ENCODE data around the gene COMT. TPM values are rescaled to one million over a fixed set of nuclear protein-coding genes. Genes with fewer than 3 reads are reported as not detected.

The COMT gene
- total and polyA plus RNA-seq, 9 of the 15 experiments (the other 6 are each of a cell fraction or from before 2014, with no cell fraction given), result 12.5 to 351 (median 155) TPM

DNA sequence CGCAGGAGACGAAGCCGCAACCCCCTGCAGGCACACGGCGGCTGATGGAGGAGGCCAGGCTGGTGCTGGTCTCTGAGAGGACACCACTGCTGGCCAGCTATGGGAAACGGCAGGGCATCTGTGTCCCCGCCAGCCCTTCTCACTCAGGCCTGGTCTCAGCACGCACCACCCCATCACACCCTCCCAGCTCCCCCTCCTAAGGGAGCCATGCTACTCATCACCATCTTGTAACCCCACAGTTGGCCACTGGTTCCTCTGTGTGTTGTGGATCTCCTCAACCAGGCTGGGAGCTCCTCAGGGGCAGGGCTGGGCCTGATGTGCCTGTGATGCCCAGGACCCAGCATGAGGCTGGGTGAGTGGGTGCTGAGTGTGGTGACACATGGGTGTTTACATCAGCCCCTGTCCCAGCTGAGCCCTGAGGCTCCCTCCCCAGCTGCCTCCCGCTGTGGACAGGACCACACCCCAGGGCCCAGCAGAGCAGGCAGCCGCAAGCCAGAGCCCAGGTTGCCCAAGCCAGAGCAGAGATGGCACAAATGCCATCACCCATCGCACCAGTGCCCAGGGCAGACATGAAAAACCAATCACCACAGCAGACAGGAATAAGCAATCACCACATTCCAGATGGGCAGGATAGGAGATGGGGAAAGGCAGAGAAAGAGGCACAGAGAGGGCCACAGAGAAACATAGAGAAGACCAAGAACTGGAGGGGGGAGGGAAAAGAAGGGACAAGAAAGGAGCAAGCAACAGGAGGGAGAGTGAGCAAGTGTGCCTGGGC, 66.8 kb downstream of the COMT start (continued):
- no peak for TF ChIP-seq TSC22D4 (tag; IDR thresholded peaks at IDR 0.05)
- TF ChIP-seq ZNF695 (CRISPR knock-in tag; IDR thresholded peaks at IDR 0.05), result no peak
- no peak for TF ChIP-seq MCM2 (IDR thresholded peaks at IDR 0.05; ENCODE audit: low read depth)
- TF ChIP-seq, protein P1, sequence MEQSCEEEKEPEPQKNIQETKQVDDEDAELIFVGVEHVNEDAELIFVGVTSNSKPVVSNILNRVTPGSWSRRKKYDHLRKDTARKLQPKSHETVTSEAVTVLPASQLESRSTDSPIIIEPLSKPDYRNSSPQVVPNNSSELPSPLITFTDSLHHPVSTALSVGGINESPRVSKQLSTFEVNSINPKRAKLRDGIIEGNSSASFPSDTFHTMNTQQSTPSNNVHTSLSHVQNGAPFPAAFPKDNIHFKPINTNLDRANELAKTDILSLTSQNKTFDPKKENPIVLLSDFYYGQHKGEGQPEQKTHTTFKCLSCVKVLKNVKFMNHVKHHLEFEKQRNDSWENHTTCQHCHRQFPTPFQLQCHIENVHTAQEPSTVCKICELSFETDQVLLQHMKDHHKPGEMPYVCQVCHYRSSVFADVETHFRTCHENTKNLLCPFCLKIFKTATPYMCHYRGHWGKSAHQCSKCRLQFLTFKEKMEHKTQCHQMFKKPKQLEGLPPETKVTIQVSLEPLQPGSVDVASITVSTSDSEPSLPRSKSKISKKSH (CRISPR knock-in tag; IDR thresholded peaks at IDR 0.05), result no peak
- 0 out of 4 replicates have a peak, but pooled peaks of 1 of the 2 experiments have one; percentile 16 for TF ChIP-seq HDAC1 (IDR thresholded peaks at IDR 0.05)
- TF ChIP-seq, protein P2, sequence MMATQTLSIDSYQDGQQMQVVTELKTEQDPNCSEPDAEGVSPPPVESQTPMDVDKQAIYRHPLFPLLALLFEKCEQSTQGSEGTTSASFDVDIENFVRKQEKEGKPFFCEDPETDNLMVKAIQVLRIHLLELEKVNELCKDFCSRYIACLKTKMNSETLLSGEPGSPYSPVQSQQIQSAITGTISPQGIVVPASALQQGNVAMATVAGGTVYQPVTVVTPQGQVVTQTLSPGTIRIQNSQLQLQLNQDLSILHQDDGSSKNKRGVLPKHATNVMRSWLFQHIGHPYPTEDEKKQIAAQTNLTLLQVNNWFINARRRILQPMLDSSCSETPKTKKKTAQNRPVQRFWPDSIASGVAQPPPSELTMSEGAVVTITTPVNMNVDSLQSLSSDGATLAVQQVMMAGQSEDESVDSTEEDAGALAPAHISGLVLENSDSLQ (IDR thresholded peaks at IDR 0.05), result no peak
- TF ChIP-seq ZNF785 (CRISPR knock-in tag; IDR thresholded peaks at IDR 0.05), result no peak
- 0 out of 4 replicates have a peak, but pooled peaks of 1 of the 2 experiments have one; percentile 3 for TF ChIP-seq RCOR1 (IDR thresholded peaks at IDR 0.05; ENCODE audit: borderline replicate concordance in 1 of 2, low read depth in 2 of 2, low read length in 2 of 2)
- TF ChIP-seq TBL1XR1 (IDR thresholded peaks at IDR 0.05; ENCODE audit: low read length in 2 of 2), result no peak
- TF ChIP-seq, protein P3, sequence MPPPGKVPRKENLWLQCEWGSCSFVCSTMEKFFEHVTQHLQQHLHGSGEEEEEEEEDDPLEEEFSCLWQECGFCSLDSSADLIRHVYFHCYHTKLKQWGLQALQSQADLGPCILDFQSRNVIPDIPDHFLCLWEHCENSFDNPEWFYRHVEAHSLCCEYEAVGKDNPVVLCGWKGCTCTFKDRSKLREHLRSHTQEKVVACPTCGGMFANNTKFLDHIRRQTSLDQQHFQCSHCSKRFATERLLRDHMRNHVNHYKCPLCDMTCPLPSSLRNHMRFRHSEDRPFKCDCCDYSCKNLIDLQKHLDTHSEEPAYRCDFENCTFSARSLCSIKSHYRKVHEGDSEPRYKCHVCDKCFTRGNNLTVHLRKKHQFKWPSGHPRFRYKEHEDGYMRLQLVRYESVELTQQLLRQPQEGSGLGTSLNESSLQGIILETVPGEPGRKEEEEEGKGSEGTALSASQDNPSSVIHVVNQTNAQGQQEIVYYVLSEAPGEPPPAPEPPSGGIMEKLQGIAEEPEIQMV (tag; conservative IDR thresholded peaks at IDR 0.05; ENCODE audit: low read depth), result no peak
- TF ChIP-seq TRIM24 (IDR thresholded peaks at IDR 0.05), result no peak
- no peak for TF ChIP-seq ZNF274 (IDR thresholded peaks at IDR 0.05; ENCODE audit: borderline replicate concordance, low read depth, low read length)
- no peak for TF ChIP-seq TCF7L2 (IDR thresholded peaks at IDR 0.05; ENCODE audit: low read depth, low read length)
- TF ChIP-seq BRD9 (IDR thresholded peaks at IDR 0.05; ENCODE audit: low read depth, partially characterized antibody), result no peak
- TF ChIP-seq RHOXF2B (CRISPR knock-in tag; conservative IDR thresholded peaks at IDR 0.05), result no peak
- TF ChIP-seq ETV6 (IDR thresholded peaks at IDR 0.05; ENCODE audit: borderline replicate concordance in 1 of 2, low read depth in 2 of 2, low read length in 1 of 2), result no peak
- no peak for TF ChIP-seq ETV6 (CRISPR knock-in tag; IDR thresholded peaks at IDR 0.05; ENCODE audit: borderline replicate concordance)
- no peak for TF ChIP-seq RBM17 (IDR thresholded peaks at IDR 0.05; ENCODE audit: borderline replicate concordance, low read depth, low read length)
- TF ChIP-seq SAFB2 (IDR thresholded peaks at IDR 0.05; ENCODE audit: borderline replicate concordance, low read depth, low read length, severe bottlenecking), result no peak
- TF ChIP-seq, protein P4, sequence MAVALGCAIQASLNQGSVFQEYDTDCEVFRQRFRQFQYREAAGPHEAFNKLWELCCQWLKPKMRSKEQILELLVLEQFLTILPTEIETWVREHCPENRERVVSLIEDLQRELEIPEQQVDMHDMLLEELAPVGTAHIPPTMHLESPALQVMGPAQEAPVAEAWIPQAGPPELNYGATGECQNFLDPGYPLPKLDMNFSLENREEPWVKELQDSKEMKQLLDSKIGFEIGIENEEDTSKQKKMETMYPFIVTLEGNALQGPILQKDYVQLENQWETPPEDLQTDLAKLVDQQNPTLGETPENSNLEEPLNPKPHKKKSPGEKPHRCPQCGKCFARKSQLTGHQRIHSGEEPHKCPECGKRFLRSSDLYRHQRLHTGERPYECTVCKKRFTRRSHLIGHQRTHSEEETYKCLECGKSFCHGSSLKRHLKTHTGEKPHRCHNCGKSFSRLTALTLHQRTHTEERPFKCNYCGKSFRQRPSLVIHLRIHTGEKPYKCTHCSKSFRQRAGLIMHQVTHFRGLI (CRISPR knock-in tag; IDR thresholded peaks at IDR 0.05), result no peak
- no peak for TF ChIP-seq TARDBP (IDR thresholded peaks at IDR 0.05)
- TF ChIP-seq BCOR (IDR thresholded peaks at IDR 0.05), result no peak
- no peak for TF ChIP-seq GTF2E2 (tag; IDR thresholded peaks at IDR 0.05)
- TF ChIP-seq ZFPM2 (CRISPR knock-in tag; IDR thresholded peaks at IDR 0.05), result no peak
